GM12872 (cell line): Measurements from ENCODE around the gene TMC6.

Source experiments
- CTCF ChIP-seq: IDR thresholded peaks from 3 replicates; pipeline ENCODE4 v1.5.1; 2011; ENCODE audit warnings: low read depth, mild to moderate bottlenecking, low read length, moderate library complexity; ENCODE audit not compliant: insufficient read depth

Gene TMC6

GRCh38 chr17:78103311-78103710 is 25.2 kb downstream of the TMC6 start:
- no peak for TF ChIP-seq CTCF

DNA sequence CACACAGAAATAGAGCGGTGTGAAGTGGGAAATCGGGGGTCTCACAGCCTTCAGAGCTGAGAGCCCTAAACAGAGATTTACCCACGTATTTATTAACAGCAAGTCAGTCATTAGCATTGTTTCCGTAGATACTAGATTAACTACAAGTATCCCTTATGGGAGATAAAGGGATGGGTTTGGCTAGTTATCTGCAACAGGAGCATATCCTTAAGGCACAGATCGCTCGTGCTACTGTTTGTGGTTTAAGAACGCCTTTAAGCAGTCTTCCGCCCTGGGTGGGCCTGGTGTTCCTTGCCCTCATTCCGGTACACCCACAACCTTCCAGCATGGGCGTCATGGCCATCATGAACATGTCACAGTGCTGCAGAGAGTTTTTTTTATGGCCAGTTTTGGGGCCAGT is 27.0 kb downstream of the TMC6 start:
- no peak for TF ChIP-seq CTCF

GRCh38 chr17:78101112-78101511 is 27.4 kb downstream of the TMC6 start:
- no peak for TF ChIP-seq CTCF

- no peak for TF ChIP-seq CTCF
These were observed 32.5 kb downstream of the TMC6 start for GRCh38 chr17:78096093-78096492.

DNA sequence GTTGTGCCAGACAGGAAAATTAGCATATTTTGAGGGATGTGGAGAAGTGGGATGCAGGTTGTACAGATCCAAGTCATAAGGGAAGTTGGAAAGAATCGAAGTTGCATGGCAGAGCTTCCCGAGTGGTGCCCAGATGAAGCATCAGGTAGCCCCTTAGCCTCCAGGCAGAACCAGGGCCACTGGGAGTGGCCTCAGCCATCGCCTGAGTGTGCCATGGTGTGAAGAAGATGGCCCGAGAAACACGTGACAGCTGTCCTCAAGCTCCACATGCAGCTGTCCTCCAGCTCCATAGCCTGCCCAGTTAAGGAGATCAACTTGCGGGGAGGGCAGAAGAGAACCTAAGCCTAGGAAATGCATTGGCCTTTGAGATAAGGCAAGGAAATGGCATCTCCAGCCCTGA is 33.5 kb downstream of the TMC6 start:
- no peak for TF ChIP-seq CTCF

DNA sequence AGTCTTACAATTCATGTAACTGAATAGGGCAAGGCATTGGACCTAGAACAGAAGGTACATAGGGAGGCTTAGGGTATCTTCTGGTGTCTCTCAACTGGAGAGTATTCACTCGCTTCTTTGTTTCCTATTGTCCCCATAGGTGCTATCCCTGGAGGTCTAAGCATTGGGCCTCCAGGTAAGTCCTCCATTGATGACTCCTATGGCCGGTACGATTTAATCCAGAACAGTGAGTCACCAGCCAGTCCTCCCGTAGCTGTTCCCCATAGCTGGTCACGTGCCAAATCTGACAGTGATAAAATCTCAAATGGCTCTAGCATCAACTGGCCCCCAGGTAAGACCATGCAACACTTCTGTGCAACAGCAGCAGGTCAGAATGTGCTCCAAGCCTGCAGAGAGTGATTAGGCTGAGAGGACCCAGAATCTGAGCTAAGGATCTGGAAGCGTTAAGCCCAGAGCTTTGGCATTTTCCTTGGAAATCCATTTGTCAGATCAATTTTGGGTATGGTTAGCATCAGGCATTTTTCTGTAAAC is 35.7 kb downstream of the TMC6 start:
- TF ChIP-seq CTCF: no peak

GRCh38 chr17:78089576-78090281 is 38.8 kb downstream of the TMC6 start:
- no peak for TF ChIP-seq CTCF

- no peak for TF ChIP-seq CTCF
These were observed 40.0 kb downstream of the TMC6 start for GRCh38 chr17:78088529-78088928.
